Measurements from ENCODE around the gene CTNNA3. TPM values are rescaled to one million over a fixed set of nuclear protein-coding genes. Genes with fewer than 3 reads are reported as not detected.

CTNNA3 gene
- polyA plus RNA-seq, 1 donor from 2014 or later: 0.14 TPM

DNA sequence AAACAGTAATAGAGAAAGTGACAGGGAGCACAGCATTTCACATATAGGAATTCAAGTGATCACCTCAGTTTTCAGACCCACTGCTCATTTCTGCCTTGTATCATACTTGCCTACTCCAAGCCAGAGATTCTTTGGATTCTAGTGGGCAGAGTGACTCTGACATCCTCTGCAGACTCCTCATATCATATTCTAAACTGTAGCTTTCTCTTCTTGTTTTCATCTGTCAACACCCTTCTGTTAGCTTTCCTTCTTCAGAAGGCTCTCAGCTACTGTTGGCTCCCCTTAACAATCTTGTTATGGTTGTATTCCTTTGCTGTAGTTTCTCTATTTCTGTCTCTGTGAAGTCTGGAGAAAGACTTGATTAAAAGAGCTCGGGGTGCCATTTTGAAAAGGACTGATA, 120.5 kb downstream of the CTNNA3 start:
- Histone ChIP-seq H3K9me3 (ENCODE audit: low read length) (no peaks in the 10 kb centered on the region), H3F3A (ENCODE audit: insufficient read depth, low read length, poor library complexity, severe bottlenecking) (no peaks in the 10 kb centered on the region), H3K27me3 (ENCODE audit: insufficient read depth, low read depth, low read length) (no peaks in the 10 kb centered on the region), H3K4me3 (ENCODE audit: low read length) (no peak overlapping the region), H3K4me2 (ENCODE audit: low read length) (no peak overlapping the region), H2AFZ (ENCODE audit: low read depth, low read length) (no peak overlapping the region), H3K79me2 (replicated peaks; ENCODE audit: insufficient read depth, low read length) (no peaks in the 10 kb centered on the region), H3K36me3 (ENCODE audit: insufficient read depth, low read length) (no peaks in the 10 kb centered on the region), H3K9ac (ENCODE audit: low read length) (no peak overlapping the region), H3K9me2 (ENCODE audit: insufficient read depth, low read length) (no peaks in the 10 kb centered on the region), H3K27ac (ENCODE audit: low read length) (no peak overlapping the region), H4K20me1 (ENCODE audit: insufficient read depth) (no peaks in the 10 kb centered on the region)
- TF ChIP-seq RAD21 (conservative IDR thresholded peaks at IDR 0.05) (no peak), MXI1 (conservative IDR thresholded peaks at IDR 0.05; ENCODE audit: poor library complexity, severe bottlenecking) (no peak), REST (IDR thresholded peaks at IDR 0.05; ENCODE audit: borderline replicate concordance) (no peak), SMC3 (conservative IDR thresholded peaks at IDR 0.05; ENCODE audit: poor library complexity) (no peak)

DNA sequence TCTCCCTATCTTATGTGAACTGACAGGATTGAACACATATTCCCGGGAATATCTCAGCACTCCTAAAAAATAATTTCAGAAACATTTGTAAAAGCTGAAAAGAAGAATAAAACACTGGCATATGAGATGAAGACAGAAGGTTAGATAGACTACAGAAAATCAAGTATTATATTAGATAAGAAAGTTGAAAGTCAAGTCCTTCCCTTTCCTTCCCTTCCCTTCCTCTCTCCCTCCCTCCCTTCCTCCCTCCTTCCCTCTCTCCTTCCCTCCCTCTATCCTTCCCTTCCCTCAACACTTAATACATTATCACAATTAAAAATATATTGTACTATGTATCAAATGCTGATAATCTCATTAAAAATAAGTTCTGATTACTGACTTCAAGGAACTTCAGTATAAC, 122.5 kb downstream of the CTNNA3 start:
- no peaks in the 10 kb centered on the region for H4K20me1 ChIP-seq (ENCODE audit: insufficient read depth)
- no peaks in the 10 kb centered on the region for H3F3A ChIP-seq (ENCODE audit: insufficient read depth, low read length, poor library complexity, severe bottlenecking)
- TF ChIP-seq, protein P1, sequence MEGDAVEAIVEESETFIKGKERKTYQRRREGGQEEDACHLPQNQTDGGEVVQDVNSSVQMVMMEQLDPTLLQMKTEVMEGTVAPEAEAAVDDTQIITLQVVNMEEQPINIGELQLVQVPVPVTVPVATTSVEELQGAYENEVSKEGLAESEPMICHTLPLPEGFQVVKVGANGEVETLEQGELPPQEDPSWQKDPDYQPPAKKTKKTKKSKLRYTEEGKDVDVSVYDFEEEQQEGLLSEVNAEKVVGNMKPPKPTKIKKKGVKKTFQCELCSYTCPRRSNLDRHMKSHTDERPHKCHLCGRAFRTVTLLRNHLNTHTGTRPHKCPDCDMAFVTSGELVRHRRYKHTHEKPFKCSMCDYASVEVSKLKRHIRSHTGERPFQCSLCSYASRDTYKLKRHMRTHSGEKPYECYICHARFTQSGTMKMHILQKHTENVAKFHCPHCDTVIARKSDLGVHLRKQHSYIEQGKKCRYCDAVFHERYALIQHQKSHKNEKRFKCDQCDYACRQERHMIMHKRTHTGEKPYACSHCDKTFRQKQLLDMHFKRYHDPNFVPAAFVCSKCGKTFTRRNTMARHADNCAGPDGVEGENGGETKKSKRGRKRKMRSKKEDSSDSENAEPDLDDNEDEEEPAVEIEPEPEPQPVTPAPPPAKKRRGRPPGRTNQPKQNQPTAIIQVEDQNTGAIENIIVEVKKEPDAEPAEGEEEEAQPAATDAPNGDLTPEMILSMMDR (IDR thresholded peaks at IDR 0.05; ENCODE audit: poor library complexity, severe bottlenecking): no peak
- no peak for TF ChIP-seq EP300 (conservative IDR thresholded peaks at IDR 0.05; ENCODE audit: poor library complexity, severe bottlenecking)
- no peak overlapping the region for H3K9ac ChIP-seq (ENCODE audit: low read length)
- no peaks in the 10 kb centered on the region for H3K36me3 ChIP-seq (ENCODE audit: insufficient read depth, low read length)
- no peaks in the 10 kb centered on the region for H3K27me3 ChIP-seq (ENCODE audit: insufficient read depth, low read depth, low read length)
- H3K9me2 ChIP-seq (ENCODE audit: insufficient read depth, low read length): no peaks in the 10 kb centered on the region
- no peak overlapping the region for H3K27ac ChIP-seq (ENCODE audit: low read length)
- H3K4me2 ChIP-seq (ENCODE audit: low read length): no peak overlapping the region
- H3K9me3 ChIP-seq (ENCODE audit: low read length): no peaks in the 10 kb centered on the region
- H3K4me3 ChIP-seq (ENCODE audit: low read length): no peak overlapping the region
- no peak overlapping the region for H2AFZ ChIP-seq (ENCODE audit: low read depth, low read length)
- H3K79me2 ChIP-seq (replicated peaks; ENCODE audit: insufficient read depth, low read length): no peaks in the 10 kb centered on the region

GRCh38 chr10:67571503-67571902, 124.5 kb downstream of the CTNNA3 start:
- TF ChIP-seq, protein P1 (IDR thresholded peaks at IDR 0.05; ENCODE audit: poor library complexity, severe bottlenecking): no peak
- no peak for TF ChIP-seq RAD21 (conservative IDR thresholded peaks at IDR 0.05)
- no peak for TF ChIP-seq EZH2 (IDR thresholded peaks at IDR 0.05; ENCODE audit: borderline replicate concordance, insufficient read depth, low read length, poor library complexity, severe bottlenecking)
- TF ChIP-seq TAF1 (IDR thresholded peaks at IDR 0.05; ENCODE audit: low read depth): no peak
- TF ChIP-seq EP300 (conservative IDR thresholded peaks at IDR 0.05; ENCODE audit: poor library complexity, severe bottlenecking): no peak
- no peak for TF ChIP-seq MXI1 (conservative IDR thresholded peaks at IDR 0.05; ENCODE audit: poor library complexity, severe bottlenecking)
- no peak for TF ChIP-seq POLR2AphosphoS5 (IDR thresholded peaks at IDR 0.05)
- TF ChIP-seq REST (IDR thresholded peaks at IDR 0.05; ENCODE audit: borderline replicate concordance): no peak
- TF ChIP-seq SMC3 (conservative IDR thresholded peaks at IDR 0.05; ENCODE audit: poor library complexity): no peak

More at GRCh38 chr10:67571503-67571902, 124.5 kb downstream of the CTNNA3 start:
- Histone ChIP-seq H3K79me2 (replicated peaks; ENCODE audit: insufficient read depth, low read length) (no peaks in the 10 kb centered on the region), H2AFZ (ENCODE audit: low read depth, low read length) (no peak overlapping the region), H3K4me3 (ENCODE audit: low read length) (no peak overlapping the region), H3K9ac (ENCODE audit: low read length) (no peak overlapping the region), H3K36me3 (ENCODE audit: insufficient read depth, low read length) (no peaks in the 10 kb centered on the region), H3K27ac (ENCODE audit: low read length) (no peak overlapping the region), H3K4me2 (ENCODE audit: low read length) (no peak overlapping the region), H4K20me1 (ENCODE audit: insufficient read depth) (no peaks in the 10 kb centered on the region), H3K9me2 (ENCODE audit: insufficient read depth, low read length) (no peaks in the 10 kb centered on the region), H3K27me3 (ENCODE audit: insufficient read depth, low read depth, low read length) (no peaks in the 10 kb centered on the region), H3F3A (ENCODE audit: insufficient read depth, low read length, poor library complexity, severe bottlenecking) (no peaks in the 10 kb centered on the region), H3K9me3 (ENCODE audit: low read length) (no peaks in the 10 kb centered on the region)
